ENCODE data around the gene SORBS1. TPM values are rescaled to one million over a fixed set of nuclear protein-coding genes. Genes with fewer than 3 reads are reported as not detected.

Gene SORBS1
- total and polyA plus RNA-seq, 4 donors = 33.2 to 71.3 (median 44.1) TPM

DNA sequence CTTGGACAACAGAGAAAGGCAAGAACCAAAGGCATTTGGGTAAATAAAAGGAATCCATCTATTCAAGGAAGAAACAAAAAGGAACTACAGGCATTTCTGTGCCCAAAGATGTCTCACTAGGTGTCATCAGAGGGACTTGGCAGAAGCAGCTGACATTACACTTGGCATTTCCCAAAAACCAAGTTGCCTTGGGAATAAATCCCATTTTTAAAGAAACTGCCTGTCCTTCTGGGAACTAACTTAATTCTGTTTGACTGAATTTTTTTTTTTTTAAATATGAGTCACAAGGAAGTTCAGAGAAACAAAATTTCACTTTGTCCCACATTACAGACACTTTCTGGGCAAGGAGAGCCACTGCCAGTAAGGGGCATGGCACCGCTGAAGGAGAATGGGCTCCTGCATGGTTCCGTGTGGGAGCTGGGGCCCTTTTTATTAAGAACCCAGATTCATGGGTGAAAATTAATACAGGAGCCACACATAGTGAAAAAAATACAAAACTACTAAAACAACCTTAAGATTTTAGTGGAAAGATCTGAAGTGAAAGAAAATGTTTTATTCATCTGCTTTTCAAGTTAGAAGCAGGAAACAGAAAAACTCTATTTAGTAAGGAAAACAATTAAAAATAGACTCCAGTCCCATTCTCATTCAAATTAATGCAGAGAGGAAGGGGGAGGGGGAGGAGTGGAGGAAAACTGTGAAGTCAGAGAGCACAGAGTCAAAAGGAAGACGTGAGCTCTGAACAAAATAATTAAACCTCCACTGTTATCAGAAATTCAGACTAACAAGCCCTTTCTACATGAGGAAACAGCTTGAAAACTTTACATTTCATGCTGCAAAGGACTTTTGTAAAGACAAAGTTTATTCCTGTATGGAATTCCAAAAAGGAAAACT, 151.9 kb downstream of the SORBS1 start:
- Histone ChIP-seq H3K27me3 (ENCODE audit: control insufficient read depth in 4 of 4, insufficient read depth in 4 of 4, low read length in 3 of 4) (no peaks in the 10 kb centered on the region), H3K27ac (ENCODE audit: low read depth in 1 of 2, low read length in 2 of 2) (peak overlapping the region; percentile 29 to 50), H3K36me3 (ENCODE audit: control insufficient read depth in 4 of 4, insufficient read depth in 3 of 4, low read depth in 1 of 4, low read length in 3 of 4) (peaks cover 6 to 20% (median 18%) of the 10 kb centered on the region in 4 donors), H3K4me3 (ENCODE audit: low read depth in 1 of 3, low read length in 3 of 3) (no peak overlapping the region), H3K9me3 (ENCODE audit: control insufficient read depth in 4 of 4, low read length in 3 of 4) (no peaks in the 10 kb centered on the region), H3K4me1 (ENCODE audit: control insufficient read depth in 4 of 4, insufficient read depth in 4 of 4, low read length in 3 of 4) (peaks cover 5 to 12% (median 8%) of the 10 kb centered on the region in 4 donors), H3K9ac (ENCODE audit: low read depth in 1 of 2, low read length in 2 of 2) (no peak overlapping the region)
- 72% methylated on average over 3 of the region's 3 CpGs for WGBS
- DNase-seq (ENCODE audit: low spot score) = no peak
- TF ChIP-seq FOXA2 (IDR thresholded peaks at IDR 0.05) (no peak), FOXA1 (IDR thresholded peaks at IDR 0.05) (no peak), EGR1 (IDR thresholded peaks at IDR 0.05; ENCODE audit: low read depth in 2 of 2) (no peak), RXRA (IDR thresholded peaks at IDR 0.05) (no peak), SP1 (IDR thresholded peaks at IDR 0.05) (no peak), JUND (IDR thresholded peaks at IDR 0.05) (no peak), GABPA (IDR thresholded peaks at IDR 0.05 in 1 of 2, conservative IDR thresholded peaks at IDR 0.05 in 1 of 2) (no peak), HNF4G (IDR thresholded peaks at IDR 0.05) (no peak), RAD21 (IDR thresholded peaks at IDR 0.05) (no peak)
- TF ChIP-seq, protein P1, sequence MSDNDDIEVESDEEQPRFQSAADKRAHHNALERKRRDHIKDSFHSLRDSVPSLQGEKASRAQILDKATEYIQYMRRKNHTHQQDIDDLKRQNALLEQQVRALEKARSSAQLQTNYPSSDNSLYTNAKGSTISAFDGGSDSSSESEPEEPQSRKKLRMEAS (IDR thresholded peaks at IDR 0.05) = no peak
- TF ChIP-seq, protein P2, sequence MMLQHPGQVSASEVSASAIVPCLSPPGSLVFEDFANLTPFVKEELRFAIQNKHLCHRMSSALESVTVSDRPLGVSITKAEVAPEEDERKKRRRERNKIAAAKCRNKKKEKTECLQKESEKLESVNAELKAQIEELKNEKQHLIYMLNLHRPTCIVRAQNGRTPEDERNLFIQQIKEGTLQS (IDR thresholded peaks at IDR 0.05) = no peak
- TF ChIP-seq, protein P3, sequence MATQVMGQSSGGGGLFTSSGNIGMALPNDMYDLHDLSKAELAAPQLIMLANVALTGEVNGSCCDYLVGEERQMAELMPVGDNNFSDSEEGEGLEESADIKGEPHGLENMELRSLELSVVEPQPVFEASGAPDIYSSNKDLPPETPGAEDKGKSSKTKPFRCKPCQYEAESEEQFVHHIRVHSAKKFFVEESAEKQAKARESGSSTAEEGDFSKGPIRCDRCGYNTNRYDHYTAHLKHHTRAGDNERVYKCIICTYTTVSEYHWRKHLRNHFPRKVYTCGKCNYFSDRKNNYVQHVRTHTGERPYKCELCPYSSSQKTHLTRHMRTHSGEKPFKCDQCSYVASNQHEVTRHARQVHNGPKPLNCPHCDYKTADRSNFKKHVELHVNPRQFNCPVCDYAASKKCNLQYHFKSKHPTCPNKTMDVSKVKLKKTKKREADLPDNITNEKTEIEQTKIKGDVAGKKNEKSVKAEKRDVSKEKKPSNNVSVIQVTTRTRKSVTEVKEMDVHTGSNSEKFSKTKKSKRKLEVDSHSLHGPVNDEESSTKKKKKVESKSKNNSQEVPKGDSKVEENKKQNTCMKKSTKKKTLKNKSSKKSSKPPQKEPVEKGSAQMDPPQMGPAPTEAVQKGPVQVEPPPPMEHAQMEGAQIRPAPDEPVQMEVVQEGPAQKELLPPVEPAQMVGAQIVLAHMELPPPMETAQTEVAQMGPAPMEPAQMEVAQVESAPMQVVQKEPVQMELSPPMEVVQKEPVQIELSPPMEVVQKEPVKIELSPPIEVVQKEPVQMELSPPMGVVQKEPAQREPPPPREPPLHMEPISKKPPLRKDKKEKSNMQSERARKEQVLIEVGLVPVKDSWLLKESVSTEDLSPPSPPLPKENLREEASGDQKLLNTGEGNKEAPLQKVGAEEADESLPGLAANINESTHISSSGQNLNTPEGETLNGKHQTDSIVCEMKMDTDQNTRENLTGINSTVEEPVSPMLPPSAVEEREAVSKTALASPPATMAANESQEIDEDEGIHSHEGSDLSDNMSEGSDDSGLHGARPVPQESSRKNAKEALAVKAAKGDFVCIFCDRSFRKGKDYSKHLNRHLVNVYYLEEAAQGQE (IDR thresholded peaks at IDR 0.05) = no peak
- TF ChIP-seq, protein P4, sequence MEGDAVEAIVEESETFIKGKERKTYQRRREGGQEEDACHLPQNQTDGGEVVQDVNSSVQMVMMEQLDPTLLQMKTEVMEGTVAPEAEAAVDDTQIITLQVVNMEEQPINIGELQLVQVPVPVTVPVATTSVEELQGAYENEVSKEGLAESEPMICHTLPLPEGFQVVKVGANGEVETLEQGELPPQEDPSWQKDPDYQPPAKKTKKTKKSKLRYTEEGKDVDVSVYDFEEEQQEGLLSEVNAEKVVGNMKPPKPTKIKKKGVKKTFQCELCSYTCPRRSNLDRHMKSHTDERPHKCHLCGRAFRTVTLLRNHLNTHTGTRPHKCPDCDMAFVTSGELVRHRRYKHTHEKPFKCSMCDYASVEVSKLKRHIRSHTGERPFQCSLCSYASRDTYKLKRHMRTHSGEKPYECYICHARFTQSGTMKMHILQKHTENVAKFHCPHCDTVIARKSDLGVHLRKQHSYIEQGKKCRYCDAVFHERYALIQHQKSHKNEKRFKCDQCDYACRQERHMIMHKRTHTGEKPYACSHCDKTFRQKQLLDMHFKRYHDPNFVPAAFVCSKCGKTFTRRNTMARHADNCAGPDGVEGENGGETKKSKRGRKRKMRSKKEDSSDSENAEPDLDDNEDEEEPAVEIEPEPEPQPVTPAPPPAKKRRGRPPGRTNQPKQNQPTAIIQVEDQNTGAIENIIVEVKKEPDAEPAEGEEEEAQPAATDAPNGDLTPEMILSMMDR (IDR thresholded peaks at IDR 0.05; ENCODE audit: low read depth, low read length, missing input control) = no peak

DNA sequence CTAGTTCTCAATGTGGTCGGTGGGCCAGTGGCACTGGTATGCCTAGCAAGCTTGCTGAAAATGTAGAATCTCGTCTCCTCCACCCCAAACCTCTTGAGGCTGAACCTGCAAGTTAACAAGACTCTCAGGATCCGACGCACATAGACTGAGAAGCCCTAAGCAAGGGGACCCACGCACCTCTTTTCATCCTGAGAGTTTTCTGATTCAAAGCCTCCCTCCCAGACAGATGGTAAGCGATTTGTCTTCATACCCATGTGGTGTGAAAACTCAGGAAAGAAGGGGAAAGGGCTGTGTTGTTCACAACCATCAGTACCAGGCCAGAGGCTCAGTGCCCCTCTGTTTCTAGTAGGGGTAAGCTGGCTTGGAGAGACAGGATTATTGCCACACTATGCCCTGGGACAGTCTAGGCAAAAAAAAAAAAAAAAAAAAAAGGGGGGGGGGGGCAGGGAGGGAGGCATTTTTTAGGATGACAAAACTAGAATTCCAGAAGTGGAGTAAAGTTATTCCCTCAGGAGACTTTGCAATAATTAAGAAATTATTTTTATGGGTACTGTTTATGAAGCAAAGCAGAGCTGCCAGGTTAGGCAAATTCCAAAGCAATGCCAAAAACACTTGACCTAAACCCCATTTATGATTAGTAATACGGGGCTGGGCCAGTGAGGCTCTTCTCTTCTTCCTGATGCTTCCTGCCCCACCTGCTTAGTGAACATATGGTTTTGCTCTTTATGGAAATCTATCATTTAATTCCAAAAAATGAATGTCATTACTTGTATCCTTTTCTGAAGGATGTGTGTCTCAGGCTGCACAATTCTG, 152.8 kb downstream of the SORBS1 start:
- WGBS = 91% methylated on average over 7 of the region's 7 CpGs
- no peak for DNase-seq (ENCODE audit: low spot score)

More for the DNA sequence above, 152.8 kb downstream of the SORBS1 start:
- H3K27ac ChIP-seq (ENCODE audit: low read depth in 1 of 2, low read length in 2 of 2) = peak overlapping the region; percentile 29 to 50
- no peaks in the 10 kb centered on the region for H3K27me3 ChIP-seq (ENCODE audit: control insufficient read depth in 4 of 4, insufficient read depth in 4 of 4, low read length in 3 of 4)
- H3K4me3 ChIP-seq (ENCODE audit: low read depth in 1 of 3, low read length in 3 of 3) = no peak overlapping the region
- H3K9me3 ChIP-seq (ENCODE audit: control insufficient read depth in 4 of 4, low read length in 3 of 4) = no peaks in the 10 kb centered on the region
- peaks cover 6 to 21% (median 18%) of the 10 kb centered on the region in 4 donors for H3K36me3 ChIP-seq (ENCODE audit: control insufficient read depth in 4 of 4, insufficient read depth in 3 of 4, low read depth in 1 of 4, low read length in 3 of 4)
- TF ChIP-seq GABPA (IDR thresholded peaks at IDR 0.05 in 1 of 2, conservative IDR thresholded peaks at IDR 0.05 in 1 of 2) (no peak), RXRA (IDR thresholded peaks at IDR 0.05) (no peak)
- TF ChIP-seq, protein P3 (IDR thresholded peaks at IDR 0.05) = no peak
- peaks cover 5 to 12% (median 8%) of the 10 kb centered on the region in 4 donors for H3K4me1 ChIP-seq (ENCODE audit: control insufficient read depth in 4 of 4, insufficient read depth in 4 of 4, low read length in 3 of 4)
- H3K9ac ChIP-seq (ENCODE audit: low read depth in 1 of 2, low read length in 2 of 2) = no peak overlapping the region

Measured in liver (tissue), 9 donors.